Activated CD8-positive, alpha-beta memory T cell treated with anti-CD3 and anti-CD28 coated beads for 4 hours (primary cell): Measurements from ENCODE around the gene CDH2.

ENCODE experiments used
- DNase-seq, 2 donors: peaks; one replicate each; pipeline ENCODE4 v3.0.0-alpha.2; 2020; ENCODE audit warnings: low read depth in 2 of 2

CDH2 gene

DNA sequence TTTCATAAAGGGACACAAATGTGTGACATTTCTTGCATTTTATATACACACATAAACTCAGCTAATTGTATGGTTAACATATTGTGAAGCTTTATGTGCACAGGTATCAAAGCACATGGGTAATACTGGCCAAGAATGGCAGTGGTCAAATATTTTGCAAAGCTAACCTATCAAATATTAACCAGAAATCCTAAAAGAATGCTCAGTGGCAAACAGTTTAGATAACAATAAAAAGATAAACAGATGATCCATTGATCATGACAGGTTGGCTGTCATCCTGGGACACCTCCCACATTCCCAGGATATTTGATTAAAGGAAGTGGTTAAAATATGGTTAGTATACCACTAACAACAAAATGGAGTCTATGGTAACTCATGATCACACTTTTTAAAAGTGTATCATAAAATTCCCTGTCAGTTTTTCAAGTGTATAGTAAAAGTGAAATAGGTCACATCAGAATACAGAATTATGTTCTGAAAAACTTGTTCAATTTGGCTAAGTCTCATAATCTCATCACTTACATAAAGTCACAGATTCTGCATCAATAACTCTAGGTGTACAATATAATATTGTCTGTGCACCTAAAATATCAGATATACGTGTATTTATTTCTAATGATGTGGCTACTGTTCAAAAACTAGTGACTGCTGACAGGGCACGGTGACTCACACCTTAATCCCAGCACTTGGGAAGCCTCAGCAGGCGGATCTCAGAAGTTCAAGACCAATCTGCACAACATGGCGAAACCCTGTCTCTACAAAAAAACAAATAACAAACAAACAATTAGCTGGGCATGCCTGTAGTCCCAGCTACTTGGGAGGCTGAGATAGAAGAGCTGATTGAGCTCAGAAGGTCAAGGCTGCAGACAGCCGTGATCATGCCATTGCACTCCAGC, 48.9 kb downstream of the CDH2 start:
- DNase-seq, result no peak

GRCh38 chr18:28127228-28127627, 49.7 kb downstream of the CDH2 start:
- no peak for DNase-seq

GRCh38 chr18:28126768-28127167, 50.2 kb downstream of the CDH2 start:
- DNase-seq, result no peak

- no peak for DNase-seq
Observed at GRCh38 chr18:28125051-28125450, 51.9 kb downstream of the CDH2 start.

- no peak for DNase-seq
Observed at GRCh38 chr18:28124131-28125029, 52.5 kb downstream of the CDH2 start.

GRCh38 chr18:28123401-28124030, 53.4 kb downstream of the CDH2 start:
- DNase-seq, result no peak

DNA sequence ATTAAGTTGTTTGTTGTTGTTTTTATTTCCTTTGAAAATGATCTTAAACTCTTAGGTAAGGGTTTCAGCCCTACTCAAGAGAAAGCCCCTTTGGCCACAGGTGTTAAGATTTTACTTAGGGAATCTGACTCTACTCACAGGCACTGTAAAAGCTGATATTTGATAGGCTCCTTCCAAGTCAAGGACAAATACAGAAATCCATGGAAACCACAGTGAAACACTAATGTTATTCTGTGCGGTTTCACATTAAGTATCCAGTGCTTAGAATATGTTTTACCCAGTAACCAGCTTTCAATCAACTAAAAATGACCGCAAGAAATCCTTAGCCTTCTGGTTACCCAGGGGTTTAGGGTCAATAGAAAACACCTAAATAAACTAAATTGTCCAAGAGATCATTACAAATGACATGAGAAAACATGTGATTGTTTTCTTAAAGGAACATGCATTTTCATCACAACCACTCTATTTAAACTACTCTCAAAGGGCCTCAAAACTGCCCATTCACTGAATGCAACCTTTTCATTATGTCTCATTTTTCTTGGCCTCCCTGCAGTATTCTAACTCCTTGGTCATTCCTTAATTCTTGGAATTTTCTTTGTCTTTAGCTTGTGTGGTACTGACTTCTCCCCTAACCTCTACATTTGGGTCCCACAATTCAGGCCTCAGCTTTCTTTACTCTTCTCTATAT, 56.0 kb downstream of the CDH2 start:
- no peak for DNase-seq

DNA sequence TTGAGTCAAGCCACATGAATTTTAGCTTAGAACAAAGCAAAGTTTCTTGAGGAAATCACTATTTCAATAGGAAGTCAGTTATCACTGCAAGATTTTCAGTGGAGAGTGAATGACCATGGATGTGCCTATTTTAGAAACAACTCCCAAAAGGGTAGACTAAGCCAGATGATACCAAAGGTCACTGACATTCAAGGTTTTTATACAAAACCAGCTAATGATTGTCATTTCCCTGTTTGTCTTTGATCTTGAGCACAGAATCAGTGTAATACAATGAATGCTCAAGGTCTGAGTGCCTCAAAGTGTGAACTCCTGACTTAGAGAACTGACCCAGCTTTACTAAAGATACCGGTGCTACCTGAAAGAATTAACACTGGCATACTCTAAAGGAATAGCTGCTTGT, 60.5 kb downstream of the CDH2 start:
- no peak for DNase-seq

- DNase-seq, result no peak
Observed at GRCh38 chr18:28115149-28115550, 61.8 kb downstream of the CDH2 start.

DNA sequence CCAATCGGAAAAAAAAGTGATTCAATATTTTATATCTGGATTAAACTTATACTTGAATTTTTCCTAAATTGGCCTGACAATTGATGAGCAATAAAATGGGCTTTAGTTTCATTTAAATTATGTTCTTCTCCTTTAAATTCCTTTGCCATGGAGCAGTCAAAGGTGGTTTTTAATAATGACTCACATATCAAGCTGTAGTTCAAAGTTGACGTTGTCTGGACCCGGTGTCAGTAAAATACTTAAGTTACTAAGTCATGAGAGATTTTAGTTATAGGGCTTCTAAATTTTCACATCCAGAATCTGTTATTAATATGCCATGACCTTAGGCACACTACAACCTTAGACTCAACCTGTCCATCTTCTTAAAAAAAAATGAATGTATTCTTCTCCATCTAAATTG, 62.5 kb downstream of the CDH2 start:
- no peak for DNase-seq

DNA sequence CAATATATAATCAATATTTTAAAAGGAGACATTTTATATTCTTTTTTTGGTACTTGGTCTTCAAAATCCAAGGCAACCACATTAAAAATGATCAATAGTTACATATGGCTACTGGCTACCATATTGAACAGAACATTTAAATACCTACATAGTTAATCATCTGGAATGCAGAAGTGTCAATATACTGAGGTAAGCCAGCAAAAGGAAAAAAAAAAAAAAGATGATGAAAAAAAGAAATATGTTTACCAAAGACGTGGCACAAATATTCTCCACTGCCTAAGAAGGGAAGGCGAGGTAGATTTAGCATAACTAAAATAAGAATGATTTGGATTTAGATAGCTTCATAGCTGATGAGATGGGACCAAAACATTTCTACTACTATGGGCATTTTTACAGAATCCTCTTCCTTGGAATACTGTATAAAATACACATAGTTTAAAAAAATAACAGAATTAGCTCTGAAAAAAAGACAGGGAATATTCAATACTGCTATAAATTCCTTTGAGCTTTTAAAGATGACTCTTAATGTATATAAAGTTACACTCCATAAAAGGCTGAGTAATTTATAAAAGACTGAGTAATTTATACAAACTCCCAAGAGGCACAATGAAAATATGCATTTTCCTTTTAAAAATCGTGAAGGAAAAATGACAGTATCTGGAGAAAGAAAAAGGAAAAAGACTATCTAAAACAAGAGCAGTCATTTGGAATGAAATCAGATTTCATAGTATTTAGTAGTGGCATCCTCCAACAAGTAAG, 63.5 kb downstream of the CDH2 start:
- no peak for DNase-seq

- DNase-seq, result no peak
Observed at GRCh38 chr18:28112056-28112470, 64.9 kb downstream of the CDH2 start.

DNA sequence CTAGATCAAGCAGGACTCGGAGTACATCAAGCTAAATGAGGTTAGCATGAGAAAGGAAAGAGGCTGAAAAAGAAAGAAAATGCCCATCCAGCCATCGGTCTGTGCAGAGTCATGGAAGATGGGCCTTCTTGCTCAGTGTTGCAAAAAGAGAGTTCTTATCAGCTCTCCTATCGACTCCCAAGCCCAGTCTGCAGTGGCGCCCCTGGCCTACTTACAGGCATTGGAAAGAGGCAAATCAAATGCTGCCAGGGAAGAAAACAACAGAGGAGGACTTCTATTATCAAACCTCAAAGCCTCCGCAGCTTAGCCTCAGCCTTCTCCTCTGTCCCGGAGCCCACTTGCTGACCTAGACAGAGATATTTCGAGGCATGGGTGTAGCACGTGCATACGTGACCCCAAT, 66.0 kb downstream of the CDH2 start:
- no peak for DNase-seq

DNA sequence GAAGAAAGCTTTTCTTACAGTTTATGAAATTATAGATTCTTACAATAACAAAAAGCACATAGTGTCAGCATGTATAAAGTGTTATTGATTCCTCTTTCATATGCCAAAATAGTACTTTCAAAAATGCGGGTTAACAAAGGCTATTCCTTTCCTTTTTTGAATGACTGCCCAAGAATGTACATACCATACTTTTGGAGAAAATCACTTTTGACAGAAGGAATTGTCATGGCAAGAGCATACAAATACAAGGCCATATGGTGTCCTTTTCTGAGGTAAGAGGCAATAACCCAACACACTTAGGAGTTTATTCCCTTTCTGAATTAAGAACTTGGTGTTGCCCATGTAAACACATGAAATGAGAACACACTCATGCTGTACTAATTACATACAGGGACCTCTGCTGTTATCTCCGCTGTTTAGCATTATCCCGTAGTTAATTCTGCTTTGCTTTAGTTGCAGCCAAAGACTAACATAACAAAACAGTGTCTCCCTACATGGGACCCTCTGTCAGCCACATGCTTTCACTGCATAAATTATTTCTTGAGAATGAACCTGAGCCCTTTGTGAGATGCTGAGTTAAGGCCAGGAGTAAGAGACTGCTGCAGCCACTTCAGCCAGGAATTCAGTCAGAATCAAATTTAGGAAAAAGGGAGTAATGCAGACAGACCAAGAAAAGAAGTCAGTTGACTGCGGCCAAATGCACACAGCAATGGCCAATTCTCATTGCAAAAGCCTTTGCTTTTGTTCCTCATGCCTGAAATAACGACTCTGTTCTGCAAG, 67.0 kb downstream of the CDH2 start:
- DNase-seq, result no peak

GRCh38 chr18:28108814-28109213, 68.1 kb downstream of the CDH2 start:
- DNase-seq, result no peak

DNA sequence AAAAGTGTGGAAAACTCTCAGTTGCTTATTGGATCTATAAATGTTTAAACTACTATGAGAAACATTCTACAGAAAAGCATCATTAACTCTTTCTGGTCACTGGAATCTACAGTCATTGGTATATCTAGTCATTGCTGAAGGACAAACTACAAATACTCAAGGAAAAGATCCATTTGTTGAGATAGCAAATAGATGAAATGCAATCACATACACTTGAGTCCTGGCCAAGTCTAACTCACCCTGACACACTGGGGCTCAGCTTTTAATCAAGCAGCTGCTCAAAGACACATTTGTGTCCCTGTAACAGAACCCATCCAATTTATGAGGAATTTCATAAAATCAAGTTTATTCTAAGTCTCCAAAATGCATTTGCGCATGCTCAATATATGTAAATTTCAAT, 68.7 kb downstream of the CDH2 start:
- DNase-seq, result no peak

GRCh38 chr18:28099237-28099636, 77.7 kb downstream of the CDH2 start:
- DNase-seq, result no peak

DNA sequence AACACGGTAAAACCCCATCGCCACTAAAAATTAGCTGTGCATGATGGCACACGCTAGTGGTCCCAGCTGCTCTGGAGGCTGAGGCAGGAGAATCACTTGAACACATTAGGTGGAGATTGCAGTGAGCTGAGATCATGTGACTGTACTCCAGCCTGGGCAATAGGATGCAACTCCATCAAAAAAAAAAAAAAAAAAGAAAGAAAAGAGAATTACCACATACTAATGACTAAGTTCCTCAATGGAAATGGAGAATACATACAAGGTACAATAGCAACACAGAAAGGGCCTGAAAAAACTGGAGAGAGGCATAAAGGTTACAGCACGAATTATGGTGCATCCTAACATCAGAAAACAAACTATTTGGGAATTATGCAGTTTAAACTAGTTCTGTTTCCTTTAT, 81.3 kb downstream of the CDH2 start:
- DNase-seq, result no peak

- no peak for DNase-seq
Observed at GRCh38 chr18:28095041-28095440, 81.9 kb downstream of the CDH2 start.

- DNase-seq, result no peak
Observed at GRCh38 chr18:28091197-28091596, 85.7 kb downstream of the CDH2 start.
